A549 (cell line): ENCODE measurements around the gene SLC37A1.

Experiments used
- CEBPB ChIP-seq, 2 experiments: fragments of >200 bp in 1 of 2; sonication (Bioruptor Twin) in 1 of 2; formaldehyde crosslinking in 1 of 2; IDR thresholded peaks; 2 replicates each; pipeline ENCODE4 v1.6.1; 2012 to 2016
- EHMT2 ChIP-seq: fragments of 200-600 bp; sonication (generic); IDR thresholded peaks from 2 replicates; pipeline ENCODE4 v1.6.1; 2016; ENCODE audit warnings: antibody characterized with exemption, low read depth, mild to moderate bottlenecking, moderate library complexity
- ESRRA ChIP-seq: fragments of 150-350 bp; IDR thresholded peaks from 2 replicates; pipeline ENCODE4 v1.6.1; 2014; ENCODE audit warnings: mild to moderate bottlenecking, low read length, borderline replicate concordance
- KDM1A ChIP-seq: fragments of 200-600 bp; sonication (generic); IDR thresholded peaks from 2 replicates; pipeline ENCODE4 v1.6.1; 2016; ENCODE audit warnings: low read depth, mild to moderate bottlenecking
- MYC ChIP-seq: IDR thresholded peaks from 2 replicates; pipeline ENCODE4 v1.6.1; 2012; ENCODE audit warnings: mild to moderate bottlenecking, inconsistent platforms, low read length, improper control_type of control experiment, borderline replicate concordance
- NR3C1 ChIP-seq: fragments of >200 bp; sonication (Bioruptor Twin); formaldehyde crosslinking; IDR thresholded peaks from 3 replicates; pipeline ENCODE4 v1.6.1; 2017
- POLR2A ChIP-seq: IDR thresholded peaks from 2 replicates; pipeline ENCODE4 v1.6.1; 2012; ENCODE audit warnings: mild to moderate bottlenecking, low read length
- RAD21 ChIP-seq, 2 experiments: fragments of >200 bp in 1 of 2; sonication (Bioruptor Twin) in 1 of 2; formaldehyde crosslinking in 1 of 2; IDR thresholded peaks in 1 of 2; conservative IDR thresholded peaks in 1 of 2; 2 replicates in 1 of 2; 3 replicates in 1 of 2; pipeline ENCODE4 v1.6.1; 2012 to 2018; ENCODE audit warnings: inconsistent platforms in 1 of 2
- SMC3 ChIP-seq: fragments of >200 bp; sonication (Bioruptor Twin); formaldehyde crosslinking; IDR thresholded peaks from 3 replicates; pipeline ENCODE4 v1.6.1; 2018; ENCODE audit warnings: inconsistent platforms
- USF2 ChIP-seq: fragments of 450-650 bp; IDR thresholded peaks from 2 replicates; pipeline ENCODE4 v1.6.1; 2014; ENCODE audit warnings: antibody characterized with exemption
- TF ChIP-seq, protein P1 (sequence below): fragments of >200 bp; sonication (Bioruptor Twin); formaldehyde crosslinking; IDR thresholded peaks from 3 replicates; pipeline ENCODE4 v1.5.1; 2016

DNA sequence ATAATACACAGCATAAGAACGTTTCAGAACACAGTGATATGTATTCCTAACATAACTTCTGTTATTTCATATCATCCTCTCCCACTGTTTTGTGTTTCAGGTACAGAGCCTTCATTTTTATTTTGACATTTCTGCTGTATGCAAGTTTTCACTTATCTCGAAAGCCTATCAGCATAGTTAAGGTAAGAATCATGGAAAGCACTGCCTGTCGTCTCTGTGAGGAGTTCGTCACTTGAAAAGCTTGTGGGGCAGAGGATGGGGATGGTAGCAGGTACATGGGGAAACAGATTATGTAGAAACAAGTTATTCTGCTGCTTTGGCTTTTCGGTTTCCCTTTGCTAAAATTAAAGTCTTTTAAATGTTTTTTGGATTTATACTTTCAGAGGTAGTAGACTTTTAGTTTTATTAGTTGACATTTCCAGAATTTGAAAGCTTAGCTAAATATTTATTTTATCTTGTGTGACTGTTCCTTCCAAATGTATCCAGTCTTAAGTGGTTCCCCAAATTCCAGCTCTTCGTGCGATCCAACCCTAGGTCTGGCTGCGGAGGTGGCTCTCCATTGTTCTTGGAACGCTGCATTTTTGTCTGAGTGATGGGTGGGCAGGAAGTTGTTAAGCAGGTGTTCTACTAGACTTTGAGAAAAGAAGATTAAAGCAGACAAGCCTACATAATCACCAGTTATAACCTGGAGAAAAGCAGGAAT lies 12.2 kb downstream of the SLC37A1 start:
- TF ChIP-seq, protein P1, sequence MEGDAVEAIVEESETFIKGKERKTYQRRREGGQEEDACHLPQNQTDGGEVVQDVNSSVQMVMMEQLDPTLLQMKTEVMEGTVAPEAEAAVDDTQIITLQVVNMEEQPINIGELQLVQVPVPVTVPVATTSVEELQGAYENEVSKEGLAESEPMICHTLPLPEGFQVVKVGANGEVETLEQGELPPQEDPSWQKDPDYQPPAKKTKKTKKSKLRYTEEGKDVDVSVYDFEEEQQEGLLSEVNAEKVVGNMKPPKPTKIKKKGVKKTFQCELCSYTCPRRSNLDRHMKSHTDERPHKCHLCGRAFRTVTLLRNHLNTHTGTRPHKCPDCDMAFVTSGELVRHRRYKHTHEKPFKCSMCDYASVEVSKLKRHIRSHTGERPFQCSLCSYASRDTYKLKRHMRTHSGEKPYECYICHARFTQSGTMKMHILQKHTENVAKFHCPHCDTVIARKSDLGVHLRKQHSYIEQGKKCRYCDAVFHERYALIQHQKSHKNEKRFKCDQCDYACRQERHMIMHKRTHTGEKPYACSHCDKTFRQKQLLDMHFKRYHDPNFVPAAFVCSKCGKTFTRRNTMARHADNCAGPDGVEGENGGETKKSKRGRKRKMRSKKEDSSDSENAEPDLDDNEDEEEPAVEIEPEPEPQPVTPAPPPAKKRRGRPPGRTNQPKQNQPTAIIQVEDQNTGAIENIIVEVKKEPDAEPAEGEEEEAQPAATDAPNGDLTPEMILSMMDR: no peak
- TF ChIP-seq MYC (no peak), POLR2A (no peak), USF2 (no peak), EHMT2 (no peak), NR3C1 (no peak), ESRRA (no peak), SMC3 (no peak), RAD21 (conservative IDR thresholded peaks at IDR 0.05 in 1 of 2, IDR thresholded peaks at IDR 0.05 in 1 of 2) (no peak), CEBPB (IDR thresholded peaks at IDR 0.05) (no peak), KDM1A (no peak)
